A673 (cell line): ENCODE data around the gene RAD51AP1.

Experiments
- EZH2 ChIP-seq: fragments of 200-600 bp; sonication (generic); IDR thresholded peaks from 2 replicates; pipeline ENCODE4 v1.6.1; 2017; ENCODE audit warnings: borderline replicate concordance, low read depth, mild to moderate bottlenecking, mixed read lengths, antibody characterized with exemption, low read length; ENCODE audit not compliant: poor library complexity, severe bottlenecking
- TF ChIP-seq, protein P1 (sequence below): fragments of 300-800, 200-600 bp; sonication (generic); conservative IDR thresholded peaks from 2 replicates; pipeline ENCODE4 v1.5.1; 2017; ENCODE audit warnings: low read depth, mild to moderate bottlenecking, antibody characterized with exemption, low read length, moderate library complexity, mixed read lengths

DNA sequence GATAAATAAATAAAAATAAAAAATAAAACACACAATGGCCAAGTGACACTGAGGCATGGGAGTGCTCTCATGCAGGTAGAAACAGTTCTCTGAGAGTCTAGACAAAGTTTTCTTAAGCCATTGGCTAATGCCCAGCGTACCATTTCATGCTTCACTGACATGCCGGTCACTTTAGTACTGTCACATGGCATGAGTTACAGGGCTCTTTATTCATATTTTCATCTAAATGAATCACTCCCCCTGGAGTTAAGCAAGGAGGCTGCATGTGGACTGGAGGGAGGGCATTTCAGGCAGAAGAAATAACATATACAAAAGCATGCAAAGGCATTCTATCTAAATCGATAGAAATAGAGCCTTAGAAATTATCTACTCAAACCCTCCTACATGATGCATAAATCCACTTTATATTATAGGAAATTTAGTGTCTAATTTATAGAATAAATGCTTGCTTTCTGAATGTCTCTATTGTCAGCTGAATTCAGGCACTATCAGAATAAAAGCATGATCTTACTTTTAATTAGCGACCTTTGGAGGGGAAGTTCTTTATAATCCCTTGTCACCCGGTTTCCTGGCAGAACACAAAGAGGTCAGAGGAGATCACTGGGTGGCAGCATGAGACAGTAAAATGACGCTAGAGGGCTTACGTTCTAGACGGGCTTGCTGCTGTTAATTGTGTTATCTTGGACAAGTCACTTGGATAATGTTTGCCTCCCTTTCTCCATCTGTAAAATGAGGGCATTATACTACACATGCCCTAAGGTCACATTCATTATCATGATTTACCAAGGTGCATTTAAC, 40.8 kb downstream of the RAD51AP1 start:
- TF ChIP-seq, protein P1, sequence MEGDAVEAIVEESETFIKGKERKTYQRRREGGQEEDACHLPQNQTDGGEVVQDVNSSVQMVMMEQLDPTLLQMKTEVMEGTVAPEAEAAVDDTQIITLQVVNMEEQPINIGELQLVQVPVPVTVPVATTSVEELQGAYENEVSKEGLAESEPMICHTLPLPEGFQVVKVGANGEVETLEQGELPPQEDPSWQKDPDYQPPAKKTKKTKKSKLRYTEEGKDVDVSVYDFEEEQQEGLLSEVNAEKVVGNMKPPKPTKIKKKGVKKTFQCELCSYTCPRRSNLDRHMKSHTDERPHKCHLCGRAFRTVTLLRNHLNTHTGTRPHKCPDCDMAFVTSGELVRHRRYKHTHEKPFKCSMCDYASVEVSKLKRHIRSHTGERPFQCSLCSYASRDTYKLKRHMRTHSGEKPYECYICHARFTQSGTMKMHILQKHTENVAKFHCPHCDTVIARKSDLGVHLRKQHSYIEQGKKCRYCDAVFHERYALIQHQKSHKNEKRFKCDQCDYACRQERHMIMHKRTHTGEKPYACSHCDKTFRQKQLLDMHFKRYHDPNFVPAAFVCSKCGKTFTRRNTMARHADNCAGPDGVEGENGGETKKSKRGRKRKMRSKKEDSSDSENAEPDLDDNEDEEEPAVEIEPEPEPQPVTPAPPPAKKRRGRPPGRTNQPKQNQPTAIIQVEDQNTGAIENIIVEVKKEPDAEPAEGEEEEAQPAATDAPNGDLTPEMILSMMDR = 0 out of 2 replicates have a peak, but pooled peaks have one; percentile 17
- TF ChIP-seq EZH2 = no peak
